CD4-positive, alpha-beta T cell treated with Interferon gamma for 1 hour (primary cell): ENCODE measurements around the gene ARHGAP42.

Experiments used
- DNase-seq: peaks from one replicate; pipeline ENCODE4 v3.0.0-alpha.2; 2020

The ARHGAP42 gene

GRCh38 chr11:100929377-100929776, 242.3 kb downstream of the ARHGAP42 start:
- DNase-seq = no peak

- no peak for DNase-seq
Measured at GRCh38 chr11:100930185-100930778, 243.2 kb downstream of the ARHGAP42 start.

- no peak for DNase-seq
Measured at GRCh38 chr11:100932474-100933100, 245.5 kb downstream of the ARHGAP42 start.

GRCh38 chr11:100936781-100937180, 249.7 kb downstream of the ARHGAP42 start:
- no peak for DNase-seq

GRCh38 chr11:100939571-100939970, 252.5 kb downstream of the ARHGAP42 start:
- no peak for DNase-seq

GRCh38 chr11:100940111-100940510, 253.0 kb downstream of the ARHGAP42 start:
- no peak for DNase-seq

- DNase-seq = no peak
Measured at GRCh38 chr11:100941033-100941432, 253.9 kb downstream of the ARHGAP42 start.

GRCh38 chr11:100942016-100942415, 254.9 kb downstream of the ARHGAP42 start:
- no peak for DNase-seq

GRCh38 chr11:100948936-100949335, 261.8 kb downstream of the ARHGAP42 start:
- DNase-seq = no peak

GRCh38 chr11:100949443-100949842, 262.4 kb downstream of the ARHGAP42 start:
- no peak for DNase-seq

- no peak for DNase-seq
Measured at GRCh38 chr11:100955318-100955717, 268.2 kb downstream of the ARHGAP42 start.

GRCh38 chr11:100956351-100956750, 269.3 kb downstream of the ARHGAP42 start:
- no peak for DNase-seq

GRCh38 chr11:100957499-100957898, 270.4 kb downstream of the ARHGAP42 start:
- DNase-seq = no peak

- no peak for DNase-seq
Measured at GRCh38 chr11:100961633-100962032, 274.5 kb downstream of the ARHGAP42 start.

- no peak for DNase-seq
Measured at GRCh38 chr11:100963375-100963774, 276.3 kb downstream of the ARHGAP42 start.

GRCh38 chr11:100964435-100964834, 277.3 kb downstream of the ARHGAP42 start:
- DNase-seq = no peak

GRCh38 chr11:100965346-100965745, 278.3 kb downstream of the ARHGAP42 start:
- DNase-seq = no peak

GRCh38 chr11:100966366-100966765, 279.3 kb downstream of the ARHGAP42 start:
- DNase-seq = no peak

GRCh38 chr11:100969008-100969407, 281.9 kb downstream of the ARHGAP42 start:
- no peak for DNase-seq

- no peak for DNase-seq
Measured at GRCh38 chr11:100970283-100971164, 283.4 kb downstream of the ARHGAP42 start.

GRCh38 chr11:100972046-100972445, 285.0 kb downstream of the ARHGAP42 start:
- no peak for DNase-seq

GRCh38 chr11:100978442-100978841, 291.4 kb downstream of the ARHGAP42 start:
- DNase-seq = no peak

GRCh38 chr11:100978939-100979338, 291.9 kb downstream of the ARHGAP42 start:
- DNase-seq = no peak

GRCh38 chr11:100980156-100980555, 293.1 kb downstream of the ARHGAP42 start:
- no peak for DNase-seq
